Body of pancreas (tissue), 4 donors: ENCODE data around the gene TMEM101.
"Not testable (repeated sequence)": the region's sequence is repeated elsewhere in the genome, so short reads cannot be mapped to it uniquely, and the experiment has no call there.

Experiments
- POLR2A ChIP-seq, 3 donors: fragments of 450-650 bp; IDR thresholded peaks; one replicate each; pipeline ENCODE4 v1.6.1; 2016; ENCODE audit warnings: antibody characterized with exemption in 3 of 3, mild to moderate bottlenecking in 2 of 3
- TF ChIP-seq, protein P1 (sequence below), 7 experiments: fragments of 450-650 bp in 4 of 7; fragments of 200-600 bp in 3 of 7; sonication (generic) in 3 of 7; IDR thresholded peaks; one replicate each; pipeline ENCODE4 v1.5.1; 2016 to 2019; ENCODE audit warnings: antibody characterized with exemption in 7 of 7

DNA sequence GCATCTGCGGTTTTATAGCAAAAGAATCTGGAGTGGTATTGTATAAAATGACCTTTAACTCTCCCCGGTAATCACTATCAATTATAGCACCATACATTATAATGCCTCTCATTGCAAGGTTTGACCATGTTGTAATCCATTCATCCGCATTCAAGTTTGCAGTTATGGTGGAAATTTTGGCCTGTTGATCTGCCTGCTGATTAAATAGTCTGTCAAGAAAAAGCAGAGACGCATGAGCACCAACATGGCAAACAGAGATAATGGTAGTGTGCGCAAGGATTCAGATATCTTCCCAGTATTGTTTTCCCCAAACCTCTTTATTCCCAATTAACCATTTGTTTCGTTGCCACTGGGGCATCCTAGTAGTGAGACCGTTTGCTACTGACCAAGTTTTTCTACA lies 6.5 kb upstream of the TMEM101 start:
- TF ChIP-seq, protein P1, sequence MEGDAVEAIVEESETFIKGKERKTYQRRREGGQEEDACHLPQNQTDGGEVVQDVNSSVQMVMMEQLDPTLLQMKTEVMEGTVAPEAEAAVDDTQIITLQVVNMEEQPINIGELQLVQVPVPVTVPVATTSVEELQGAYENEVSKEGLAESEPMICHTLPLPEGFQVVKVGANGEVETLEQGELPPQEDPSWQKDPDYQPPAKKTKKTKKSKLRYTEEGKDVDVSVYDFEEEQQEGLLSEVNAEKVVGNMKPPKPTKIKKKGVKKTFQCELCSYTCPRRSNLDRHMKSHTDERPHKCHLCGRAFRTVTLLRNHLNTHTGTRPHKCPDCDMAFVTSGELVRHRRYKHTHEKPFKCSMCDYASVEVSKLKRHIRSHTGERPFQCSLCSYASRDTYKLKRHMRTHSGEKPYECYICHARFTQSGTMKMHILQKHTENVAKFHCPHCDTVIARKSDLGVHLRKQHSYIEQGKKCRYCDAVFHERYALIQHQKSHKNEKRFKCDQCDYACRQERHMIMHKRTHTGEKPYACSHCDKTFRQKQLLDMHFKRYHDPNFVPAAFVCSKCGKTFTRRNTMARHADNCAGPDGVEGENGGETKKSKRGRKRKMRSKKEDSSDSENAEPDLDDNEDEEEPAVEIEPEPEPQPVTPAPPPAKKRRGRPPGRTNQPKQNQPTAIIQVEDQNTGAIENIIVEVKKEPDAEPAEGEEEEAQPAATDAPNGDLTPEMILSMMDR (IDR thresholded peaks at IDR 0.05), result not testable (repeated sequence)
- not testable (repeated sequence) for TF ChIP-seq POLR2A (IDR thresholded peaks at IDR 0.05)
